NCI-H748 (cell line): ENCODE measurements around the gene VPS51.

Experiments used
- DNase-seq: peaks from one replicate; lab custom pipeline; 2025; ENCODE audit not compliant: unreplicated experiment; lab: John Stamatoyannopoulos, UW

The VPS51 gene

DNA sequence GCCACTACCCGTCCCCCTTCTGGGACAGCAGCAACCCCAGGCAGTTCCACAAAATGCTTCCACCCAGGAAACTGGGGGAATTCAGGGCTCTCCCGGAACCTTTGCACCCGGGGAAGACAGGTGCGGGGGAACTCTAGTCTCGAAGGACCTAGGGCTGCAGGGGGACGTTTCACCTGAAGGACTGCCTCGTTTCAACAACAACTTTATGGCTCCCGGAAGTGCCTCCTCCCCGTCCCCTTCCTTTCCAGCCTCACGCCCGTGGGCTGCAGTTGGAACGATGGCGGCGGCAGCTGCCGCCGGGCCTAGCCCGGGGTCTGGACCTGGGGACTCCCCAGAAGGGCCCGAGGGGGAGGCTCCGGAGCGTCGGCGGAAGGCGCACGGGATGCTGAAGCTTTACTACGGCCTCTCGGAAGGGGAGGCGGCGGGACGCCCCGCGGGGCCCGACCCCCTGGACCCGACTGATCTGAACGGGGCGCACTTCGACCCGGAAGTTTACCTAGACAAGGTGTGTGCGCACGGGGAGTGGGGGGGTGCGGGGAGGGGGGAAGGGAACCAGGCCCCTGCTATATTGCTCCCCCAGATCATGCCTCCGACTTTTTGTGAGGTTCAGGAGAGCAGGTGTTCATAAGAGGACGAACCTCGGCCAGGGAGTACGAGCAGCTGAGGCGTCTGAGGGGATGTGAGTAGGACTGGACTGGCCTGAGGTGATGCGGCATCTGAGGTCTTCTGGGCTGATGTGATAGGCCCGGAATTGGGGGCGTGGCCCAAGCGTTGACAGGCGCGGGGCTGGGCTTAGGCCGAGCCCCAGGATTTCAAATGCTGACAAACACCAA lies at the start of gene VPS51:
VPS51 (plus strand) TSS at position 241 of the 833 bp plus-strand sequence; CDS start at position 278, 37 bp downstream.
- DNase-seq, result peak; percentile 93

DNA sequence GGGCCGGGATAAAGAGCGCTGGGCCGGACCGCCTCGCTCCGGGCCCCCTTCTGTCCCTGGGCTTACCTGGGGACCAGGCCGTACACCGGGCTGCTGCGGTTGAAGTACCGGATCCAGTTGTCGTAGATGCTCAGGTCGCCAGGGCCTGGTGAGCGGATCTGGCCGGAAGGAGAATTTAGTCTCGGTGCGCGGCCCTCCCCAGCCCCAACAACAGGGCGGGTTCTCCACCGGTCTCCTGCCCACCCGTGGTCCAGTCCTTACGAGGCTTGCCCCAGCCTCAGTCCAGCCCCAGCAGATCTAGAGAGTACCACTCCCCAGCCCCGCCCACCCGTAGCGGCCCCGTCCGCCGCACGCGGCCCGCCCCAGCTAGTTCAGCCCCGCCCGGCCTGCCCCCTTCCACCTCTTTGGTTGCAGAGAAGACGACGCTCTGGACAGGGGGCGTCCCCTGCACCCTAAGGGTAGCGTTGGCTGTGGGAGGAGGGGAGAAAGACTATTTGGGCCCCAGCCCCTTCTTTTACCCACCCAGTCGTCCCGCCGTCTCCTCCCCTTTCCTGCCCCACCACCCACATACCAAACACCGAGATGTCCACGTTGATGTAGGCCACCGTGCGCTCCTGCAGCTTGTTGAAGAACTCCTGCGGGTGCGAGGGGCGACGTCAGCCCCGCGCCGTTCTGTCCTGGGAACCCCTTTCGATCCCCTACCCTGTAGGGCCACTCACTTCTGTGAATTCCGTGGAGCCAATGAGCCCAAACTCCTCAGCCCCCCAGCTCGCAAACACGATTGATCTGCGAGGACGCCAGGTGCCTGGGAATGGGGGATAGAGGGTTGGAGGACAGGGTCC lies 48.2 kb upstream of the VPS51 start:
- no peak for DNase-seq

- no peak for DNase-seq
These were observed 44.6 kb upstream of the VPS51 start for GRCh38 chr11:65051398-65051858.

DNA sequence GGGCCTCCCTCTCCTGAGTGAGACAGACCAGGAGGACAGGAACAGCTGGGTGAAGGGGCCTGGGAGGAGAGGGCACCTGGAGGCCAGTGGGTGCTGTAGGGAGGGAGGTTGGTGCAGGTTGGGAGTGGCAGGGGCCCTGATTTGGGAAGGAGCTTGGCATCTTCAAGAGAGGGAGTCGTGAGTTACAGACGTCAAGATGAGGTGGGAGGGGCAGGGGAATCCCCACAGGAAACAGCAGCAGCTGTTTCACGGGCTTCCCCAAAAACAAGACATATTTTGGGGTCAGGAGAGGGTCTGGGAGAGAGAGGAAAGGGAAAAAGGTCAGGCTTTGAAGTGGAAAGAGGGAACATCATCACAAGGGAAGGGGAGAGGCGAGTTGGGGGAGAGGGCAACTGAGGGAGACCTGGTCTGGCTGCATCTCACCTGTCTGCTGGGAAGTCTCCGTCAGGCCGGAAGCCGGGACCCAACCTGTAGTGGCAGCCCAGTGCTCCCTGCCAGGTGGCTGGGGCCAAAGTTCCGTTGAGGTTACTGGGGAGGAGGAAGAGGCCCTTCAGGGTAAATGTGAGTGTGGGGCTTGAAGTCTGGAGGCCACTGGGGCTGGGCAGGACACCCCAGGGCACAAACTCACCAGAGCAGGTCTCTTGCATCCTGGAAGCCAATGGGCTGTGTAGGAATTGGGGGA lies 42.0 kb upstream of the VPS51 start:
- DNase-seq, result no peak

DNA sequence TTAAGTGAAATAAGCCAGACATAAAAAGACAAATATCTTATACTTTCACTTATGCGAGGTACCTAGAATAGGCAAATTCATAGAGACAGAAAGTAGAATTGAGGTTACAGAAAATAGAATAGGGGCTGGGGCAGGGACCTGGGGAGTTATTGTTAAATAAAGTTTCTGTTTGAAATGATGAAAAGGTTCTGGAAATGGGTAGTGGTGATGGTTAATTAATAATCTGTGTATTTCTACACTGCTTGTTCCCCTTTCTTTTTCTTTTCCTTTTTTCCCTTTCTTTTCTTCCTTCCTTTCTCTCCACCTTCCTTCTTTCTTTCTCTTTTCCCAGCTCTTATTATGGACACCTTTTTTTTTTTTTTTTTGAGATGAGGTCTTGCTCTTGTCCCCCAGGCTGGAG lies 40.5 kb upstream of the VPS51 start:
- DNase-seq, result no peak

DNA sequence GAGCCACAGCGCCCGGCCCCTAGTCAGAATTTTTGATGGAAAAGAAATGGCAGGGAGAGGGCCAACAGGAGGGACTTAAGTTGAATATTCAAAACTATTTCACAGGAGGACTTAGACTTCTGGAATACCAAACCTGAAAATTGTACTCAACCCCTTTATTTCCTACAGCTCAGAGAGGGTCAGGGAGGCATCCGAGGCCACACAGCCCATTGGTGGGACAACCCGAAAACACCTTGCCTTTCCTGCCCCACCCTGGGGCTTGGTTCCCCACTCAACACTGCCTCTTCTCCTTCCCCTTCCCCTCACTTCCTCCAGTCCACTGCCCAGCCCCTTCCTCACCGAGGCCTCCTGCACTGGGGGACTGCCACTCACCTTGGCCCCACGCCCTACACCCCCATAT lies 39.0 kb upstream of the VPS51 start:
- no peak for DNase-seq

- no peak for DNase-seq
These were observed 38.5 kb upstream of the VPS51 start for GRCh38 chr11:65057526-65057925.

DNA sequence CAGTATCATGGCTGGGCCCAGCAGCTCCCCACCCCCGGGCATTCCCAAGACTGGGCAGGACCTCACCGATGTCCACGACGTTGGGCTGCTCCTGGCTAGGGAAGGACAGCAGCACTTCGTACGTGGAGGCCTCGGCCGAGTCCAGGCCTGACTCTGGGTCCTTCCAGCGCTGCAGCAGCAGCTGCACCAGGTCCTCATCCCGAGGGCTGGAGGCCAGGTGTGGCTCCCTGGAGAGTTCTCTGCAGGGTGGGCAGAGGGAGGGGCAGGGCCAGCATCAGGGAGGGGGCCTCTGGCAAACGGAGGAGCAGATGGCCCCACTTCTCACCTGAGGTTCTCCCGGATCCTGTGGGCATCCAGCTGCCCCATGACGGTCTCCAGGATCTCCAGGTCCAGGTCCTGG lies 38.0 kb upstream of the VPS51 start:
- no peak for DNase-seq

GRCh38 chr11:65058419-65059054 lies 37.5 kb upstream of the VPS51 start, which contains the start of gene NAALADL1:
NAALADL1 (minus strand) TSS chr11:65058553; CDS start chr11:65058521, 32 bp downstream.
- DNase-seq, result no peak

DNA sequence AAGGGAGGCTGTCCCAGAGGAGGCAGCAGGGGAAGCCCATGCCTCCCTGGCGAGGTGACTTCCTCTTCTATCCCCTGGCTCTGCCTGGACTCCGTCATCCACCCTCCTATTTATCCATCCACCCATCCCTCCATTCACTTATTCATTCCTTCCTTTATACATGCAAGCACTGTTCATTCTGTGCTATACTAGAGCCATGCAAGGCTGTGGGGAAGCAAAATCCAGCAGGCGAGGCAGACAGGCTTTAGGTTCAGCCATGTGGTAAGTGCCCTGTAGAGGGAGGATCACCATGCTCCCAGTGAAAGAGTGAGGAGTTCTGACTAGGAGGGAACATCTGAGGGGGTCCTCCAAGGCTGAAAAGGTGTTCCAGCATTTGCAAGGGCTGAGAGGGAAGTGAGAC lies 36.5 kb upstream of the VPS51 start:
- no peak for DNase-seq

DNA sequence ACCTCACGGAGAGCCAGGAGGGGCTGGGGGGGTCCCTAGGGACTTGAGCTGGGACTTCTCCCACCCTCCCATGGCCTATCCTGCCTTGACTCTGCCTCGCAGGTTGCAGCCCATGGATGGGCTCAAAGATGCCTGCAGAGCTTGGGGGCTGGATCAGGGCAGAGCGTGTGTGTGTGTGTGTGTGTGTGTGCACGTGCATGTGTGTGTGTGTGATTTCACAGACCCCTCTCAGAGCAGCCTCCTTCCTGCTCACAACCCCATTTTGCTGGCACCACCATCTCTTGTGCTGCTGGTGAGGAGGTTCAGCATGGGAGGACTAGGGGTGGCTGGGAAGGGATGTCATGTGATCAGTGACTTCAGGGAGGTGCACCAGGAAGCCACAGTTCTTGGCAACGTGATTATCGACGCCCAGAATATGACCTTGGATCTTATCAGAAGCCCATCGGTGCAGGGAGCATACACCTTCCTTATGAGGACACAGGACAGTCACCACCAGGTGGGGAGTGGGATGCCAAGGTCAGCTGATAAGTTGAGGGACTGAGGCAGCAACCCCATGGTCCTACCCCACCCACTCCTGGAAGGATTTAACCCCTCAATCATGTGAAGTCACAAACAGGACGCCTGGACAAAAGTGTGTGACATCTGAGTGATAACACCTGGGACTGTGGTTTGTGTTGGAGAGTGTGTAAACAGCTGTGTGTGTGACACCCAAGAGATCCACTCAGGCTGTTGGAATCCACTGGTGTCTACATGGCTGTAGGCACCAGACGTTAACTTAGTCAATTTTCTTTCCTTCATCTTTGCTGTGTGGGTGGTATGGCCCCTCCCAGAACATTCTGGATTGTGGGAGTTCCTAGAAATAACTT lies 35.8 kb upstream of the VPS51 start:
- no peak for DNase-seq

DNA sequence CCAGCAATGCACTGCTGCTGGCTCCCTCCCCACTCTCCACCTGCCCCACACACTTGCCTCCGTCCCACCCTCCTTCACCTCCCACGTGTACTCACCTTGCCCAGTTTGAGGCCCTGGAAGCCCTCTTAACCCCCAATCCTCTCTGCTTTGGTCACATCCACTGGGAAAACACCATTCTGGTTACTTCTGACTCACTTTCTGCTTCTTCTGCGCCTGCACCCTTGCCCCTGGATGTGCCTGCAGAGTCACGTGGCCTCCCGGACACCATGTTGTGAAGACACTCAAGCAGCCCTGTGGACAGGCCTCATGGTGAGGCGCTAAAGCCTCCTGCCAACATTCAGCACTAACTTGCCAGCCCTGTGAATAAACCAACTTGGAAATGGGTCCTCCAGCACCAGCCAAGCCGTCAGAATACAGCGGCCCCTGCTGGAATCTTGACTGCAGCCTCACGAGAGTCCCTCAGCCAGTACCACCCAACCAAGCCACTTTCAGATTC lies 35.1 kb upstream of the VPS51 start:
- DNase-seq, result peak; percentile 22

DNA sequence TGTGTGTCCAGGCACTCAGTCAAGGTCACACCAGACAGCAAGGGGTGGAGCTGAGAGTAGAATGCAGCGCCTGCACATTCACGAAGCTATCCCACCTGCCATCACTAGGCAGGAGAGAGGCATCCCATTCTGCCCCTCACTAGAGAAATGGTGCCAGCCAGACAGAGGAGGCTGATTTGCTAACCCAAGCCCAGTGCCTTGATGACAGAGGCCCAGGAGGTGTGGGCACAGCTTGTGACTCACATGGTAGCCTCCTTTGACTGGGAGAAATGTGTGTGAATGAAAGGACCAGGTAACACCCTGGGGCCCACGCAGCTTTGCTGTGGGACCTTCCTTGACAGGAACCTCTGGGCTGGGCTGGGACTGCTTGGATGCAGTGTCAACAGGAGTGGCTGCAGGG lies 32.5 kb upstream of the VPS51 start:
- no peak for DNase-seq

DNA sequence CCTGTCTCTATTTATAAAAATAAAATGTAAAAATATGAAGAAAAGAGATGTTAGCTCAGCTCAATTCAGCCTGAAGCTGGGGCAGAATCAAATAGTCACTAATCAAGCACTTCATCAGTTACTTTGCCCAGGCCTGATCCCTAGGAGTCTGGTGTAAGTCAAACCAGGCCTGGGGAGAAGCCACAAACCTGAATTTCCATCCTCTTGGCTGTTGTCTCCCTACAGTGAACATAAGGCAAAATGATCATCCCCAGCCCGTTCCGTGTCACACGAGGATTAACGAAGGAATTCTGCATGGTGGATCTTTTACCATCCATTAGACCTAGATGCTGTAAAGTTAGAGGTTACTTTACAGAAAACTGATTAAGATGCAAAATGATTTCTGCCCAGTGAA lies 31.2 kb upstream of the VPS51 start:
- DNase-seq, result no peak

- no peak for DNase-seq
These were observed 30.2 kb upstream of the VPS51 start for GRCh38 chr11:65065851-65066250.

- no peak for DNase-seq
These were observed 29.7 kb upstream of the VPS51 start for GRCh38 chr11:65066315-65066714.

GRCh38 chr11:65066805-65067291 lies 29.2 kb upstream of the VPS51 start:
- no peak for DNase-seq

DNA sequence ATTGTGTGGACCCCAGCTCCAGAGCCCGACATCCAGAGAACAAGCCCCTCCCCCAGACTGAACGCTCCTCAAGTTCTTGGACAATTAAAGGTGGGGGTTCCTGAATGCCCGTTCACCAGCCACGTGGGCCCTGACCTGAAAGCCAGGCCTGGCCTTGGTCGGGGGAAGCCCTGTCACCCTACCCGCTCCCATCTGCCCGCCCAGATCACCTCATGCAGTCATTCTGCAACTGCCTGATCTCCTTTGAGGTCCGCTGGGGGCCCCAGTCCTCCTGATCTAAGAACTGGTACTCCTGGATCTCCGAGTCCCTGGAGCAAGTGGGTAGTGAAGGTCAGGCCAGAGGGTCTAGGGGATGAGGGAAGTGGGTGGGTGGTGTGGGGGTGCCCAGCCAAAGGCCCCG lies 28.6 kb upstream of the VPS51 start:
- DNase-seq, result no peak

GRCh38 chr11:65069217-65069616 lies 26.8 kb upstream of the VPS51 start:
- DNase-seq, result no peak
